ENCODE measurements around the gene MYO1F.
"Not testable (repeated sequence)": the region's sequence is repeated elsewhere in the genome, so short reads cannot be mapped to it uniquely, and the experiment has no call there.

MYO1F gene

DNA sequence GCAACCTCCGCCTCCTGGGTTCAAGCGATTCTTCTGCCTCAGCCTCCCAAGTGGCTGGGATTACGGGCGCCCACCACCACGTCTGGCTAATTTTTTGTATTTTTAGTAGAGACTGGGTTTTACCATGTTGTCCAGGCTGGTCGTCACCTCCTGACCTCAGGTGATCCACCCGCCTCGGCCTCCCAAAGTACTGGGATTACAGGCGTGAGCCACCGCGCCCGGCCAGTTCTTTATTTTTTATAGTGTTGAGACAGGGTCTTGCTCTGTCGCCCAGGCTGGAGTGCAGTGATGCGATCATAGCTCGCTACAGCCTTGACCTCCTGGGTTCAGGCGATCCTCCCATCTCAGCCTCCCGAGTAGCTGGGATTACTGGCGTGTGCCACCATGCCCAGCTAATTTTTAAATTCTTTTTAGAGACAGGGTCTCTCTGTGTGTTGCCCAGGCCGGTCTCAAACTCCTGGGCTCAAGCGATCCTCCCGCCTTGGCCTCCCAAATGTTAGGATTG is 62.7 kb downstream of the MYO1F start:
- DNase-seq, result not testable (repeated sequence)

DNA sequence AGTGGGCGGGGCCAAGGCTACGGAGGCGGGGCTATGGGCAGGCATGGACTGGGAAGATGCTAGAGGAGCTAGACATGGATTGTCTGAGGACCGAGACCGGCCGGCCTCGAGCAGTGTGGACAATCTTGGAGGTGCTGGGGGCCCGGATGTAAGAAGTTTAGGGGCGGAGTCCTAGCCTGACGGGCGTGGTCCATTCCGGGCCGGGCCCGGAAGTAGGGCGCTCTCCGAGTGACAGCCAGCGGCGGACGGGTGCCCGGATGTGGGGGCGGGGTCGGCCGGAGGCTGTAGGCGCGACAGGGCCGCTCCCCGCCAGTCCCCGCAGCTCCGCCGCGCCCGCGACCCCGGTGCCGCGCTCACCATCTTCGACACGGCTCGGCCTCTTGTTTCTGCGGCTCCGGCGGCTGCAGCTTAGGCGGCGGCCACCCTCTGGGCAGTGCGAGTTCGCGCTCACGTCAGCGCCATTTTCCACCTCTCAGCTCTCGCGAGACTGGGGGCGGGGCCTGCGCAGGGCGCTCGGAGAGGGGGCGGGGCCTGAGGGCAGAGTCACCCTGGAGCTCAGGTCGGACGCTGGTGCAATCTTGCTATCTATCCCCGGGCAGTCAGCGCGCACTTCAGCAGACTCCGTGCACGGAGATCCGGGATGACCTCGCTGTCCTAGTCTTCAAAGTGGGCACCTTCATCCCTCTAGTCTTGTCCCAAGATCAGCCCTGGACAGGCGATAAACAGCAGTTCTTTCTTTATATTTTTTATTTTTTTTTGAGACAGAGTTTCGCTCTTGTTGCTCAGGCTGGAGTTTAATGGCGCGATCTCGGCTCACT is 63.3 kb downstream of the MYO1F start, which contains the start of gene ZNF414:
Gene ZNF414, minus strand, starts transcription at position 481 of the 818 bp plus-strand sequence. Its CDS starts 121 bp downstream, at position 360.
- peak; percentile 98 for DNase-seq

DNA sequence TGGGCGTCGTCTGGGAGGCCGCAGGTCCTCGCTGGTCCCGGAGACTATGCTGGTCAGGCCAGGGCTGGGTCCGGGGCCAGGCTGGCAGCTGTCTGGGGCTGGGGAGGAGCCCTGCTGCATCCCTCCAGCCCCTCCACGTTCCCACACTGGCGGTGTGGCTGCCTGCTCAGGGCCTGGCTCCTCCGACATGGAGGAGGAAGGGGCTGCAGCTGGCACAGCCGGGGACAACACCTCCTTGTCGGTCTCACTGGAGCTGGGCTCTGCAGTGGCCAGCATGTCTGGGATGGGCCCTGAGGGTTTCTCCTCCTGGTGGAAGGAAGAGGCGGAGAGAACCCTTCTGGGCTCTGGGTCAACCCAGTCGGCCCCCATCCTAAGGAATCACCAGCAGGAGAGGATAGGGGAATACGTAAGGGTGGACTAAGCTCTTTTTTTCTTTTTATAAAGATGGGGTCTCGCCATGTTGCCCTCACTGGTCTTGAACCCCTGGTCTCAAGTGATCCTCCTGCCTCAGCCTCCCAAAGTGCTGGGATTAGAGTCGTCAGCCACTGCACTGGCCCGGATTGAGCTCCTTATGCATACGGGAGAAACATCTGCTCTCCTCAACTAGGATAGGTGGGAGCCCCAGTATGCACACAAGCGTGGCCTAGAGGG is 64.1 kb downstream of the MYO1F start:
- DNase-seq, result no peak

DNA sequence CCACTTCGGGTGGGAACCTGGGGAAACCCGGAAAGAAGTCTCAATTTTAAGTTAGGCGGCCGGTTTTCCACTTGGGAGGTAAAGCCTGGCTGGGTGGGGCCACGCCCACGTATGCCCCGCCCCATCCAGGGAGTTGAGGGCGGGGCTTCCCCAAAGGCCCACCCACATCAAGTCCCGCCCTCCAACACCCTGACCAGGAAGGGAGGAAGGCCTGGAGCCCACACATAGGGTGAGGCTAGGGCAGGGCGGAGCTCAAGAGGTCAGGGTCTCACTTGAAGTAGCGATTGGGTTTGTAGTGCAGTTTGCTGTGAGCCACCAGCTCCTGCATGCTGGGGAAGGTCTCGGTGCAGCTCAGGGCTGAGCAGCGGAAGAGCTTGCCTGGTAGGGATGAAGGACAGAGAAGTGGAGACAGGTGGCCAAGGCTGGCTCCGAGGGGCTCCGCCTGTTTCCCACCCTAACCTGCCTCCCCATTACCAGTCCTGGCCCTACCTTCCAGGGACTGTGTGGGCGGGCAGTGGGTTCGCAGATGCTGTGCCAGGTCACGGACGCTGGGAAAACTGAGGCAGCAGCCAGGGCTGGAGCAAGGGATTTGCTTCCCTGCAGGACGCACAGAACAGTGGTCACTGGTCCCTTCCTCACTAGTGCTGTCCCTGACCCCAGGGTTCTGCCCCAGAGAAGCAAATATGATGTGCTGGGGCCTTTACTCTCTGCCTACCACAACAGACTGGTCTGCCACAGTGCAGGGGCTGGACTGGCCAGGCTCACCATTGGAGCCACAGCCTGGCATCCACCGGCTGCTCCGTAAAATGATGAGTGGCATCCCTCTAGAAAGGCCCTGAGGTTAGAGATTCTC is 64.9 kb downstream of the MYO1F start:
- peak; percentile 15 for DNase-seq

DNA sequence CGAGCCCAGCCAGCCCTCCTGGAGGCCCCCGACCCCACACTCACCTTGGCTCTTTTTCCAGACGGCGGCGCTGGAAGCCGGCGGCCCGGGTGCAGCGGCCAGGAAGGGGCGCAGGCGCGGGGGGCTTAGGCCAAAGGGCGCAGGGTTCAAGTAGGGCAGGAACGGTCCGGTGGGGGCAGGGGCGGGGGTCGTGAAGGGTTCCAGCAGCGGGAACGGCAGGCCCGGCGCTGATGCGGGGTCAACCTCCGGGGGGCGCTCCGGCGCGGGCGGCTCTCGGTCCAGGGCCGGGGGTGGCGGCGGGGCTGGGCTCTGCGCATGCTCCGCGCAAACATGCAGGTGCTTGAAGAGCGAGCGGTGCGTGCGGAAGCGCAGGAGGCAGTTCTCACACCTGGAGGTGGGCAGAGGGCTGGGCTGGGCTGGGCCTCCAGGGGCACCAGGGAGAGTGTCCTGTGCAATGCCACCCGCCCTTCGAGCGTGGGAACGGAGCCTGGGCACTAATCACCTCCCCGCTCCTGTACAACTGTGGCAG is 65.6 kb downstream of the MYO1F start:
- DNase-seq, result no peak

DNA sequence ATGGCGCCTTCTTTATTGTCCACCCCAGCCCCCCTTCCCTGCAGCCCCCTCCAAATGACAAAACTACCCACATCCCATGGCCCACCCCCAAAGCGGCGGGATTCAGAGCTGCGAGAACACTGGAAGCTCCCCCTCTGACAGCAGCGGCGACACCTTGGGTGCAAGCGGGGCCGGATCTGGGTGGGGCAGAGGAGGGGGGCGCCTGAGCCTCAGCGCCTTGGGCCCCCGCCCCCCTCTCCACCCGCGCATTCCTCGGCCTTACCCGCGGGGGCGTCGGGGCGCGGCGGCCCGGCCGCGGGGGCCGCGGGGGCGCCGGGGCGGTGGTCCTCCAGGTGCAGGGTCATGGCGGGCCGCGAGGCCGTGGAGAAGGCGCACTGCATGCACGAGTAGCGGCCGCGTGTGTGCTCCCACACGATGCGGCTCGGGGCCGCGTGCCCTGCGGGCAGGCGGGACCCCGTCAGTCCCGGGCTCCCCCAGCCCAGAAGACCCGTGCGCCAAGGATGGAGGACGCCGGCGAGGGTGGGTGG is 66.6 kb downstream of the MYO1F start:
- no peak for DNase-seq

DNA sequence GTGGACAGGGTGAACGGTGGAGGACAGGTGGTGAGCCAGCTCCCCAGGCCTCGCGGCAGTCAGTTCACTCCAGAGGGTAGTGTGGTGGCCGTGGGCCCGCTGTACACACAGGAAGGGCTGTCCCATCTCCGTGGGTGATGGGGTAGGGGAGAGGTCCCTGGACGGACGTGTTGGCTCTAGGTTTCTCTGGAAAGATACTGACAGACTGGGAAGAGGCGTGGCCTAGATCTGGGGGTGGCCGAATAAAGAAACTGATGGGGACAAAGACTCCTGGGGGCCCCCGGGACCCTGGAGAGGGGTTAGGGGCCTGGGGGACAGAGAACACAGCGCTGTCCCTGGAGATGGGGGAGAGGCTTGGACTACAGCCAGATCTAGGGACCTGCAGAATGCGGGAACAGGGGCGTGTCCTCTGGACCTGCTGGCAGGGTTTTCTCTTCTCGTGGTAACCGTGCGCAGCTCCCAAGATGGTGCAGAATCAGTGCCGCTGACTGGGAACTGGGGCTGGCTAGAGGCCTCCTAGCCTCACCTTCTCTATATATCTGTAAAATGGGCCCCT is 70.8 kb downstream of the MYO1F start:
- DNase-seq, result no peak

DNA sequence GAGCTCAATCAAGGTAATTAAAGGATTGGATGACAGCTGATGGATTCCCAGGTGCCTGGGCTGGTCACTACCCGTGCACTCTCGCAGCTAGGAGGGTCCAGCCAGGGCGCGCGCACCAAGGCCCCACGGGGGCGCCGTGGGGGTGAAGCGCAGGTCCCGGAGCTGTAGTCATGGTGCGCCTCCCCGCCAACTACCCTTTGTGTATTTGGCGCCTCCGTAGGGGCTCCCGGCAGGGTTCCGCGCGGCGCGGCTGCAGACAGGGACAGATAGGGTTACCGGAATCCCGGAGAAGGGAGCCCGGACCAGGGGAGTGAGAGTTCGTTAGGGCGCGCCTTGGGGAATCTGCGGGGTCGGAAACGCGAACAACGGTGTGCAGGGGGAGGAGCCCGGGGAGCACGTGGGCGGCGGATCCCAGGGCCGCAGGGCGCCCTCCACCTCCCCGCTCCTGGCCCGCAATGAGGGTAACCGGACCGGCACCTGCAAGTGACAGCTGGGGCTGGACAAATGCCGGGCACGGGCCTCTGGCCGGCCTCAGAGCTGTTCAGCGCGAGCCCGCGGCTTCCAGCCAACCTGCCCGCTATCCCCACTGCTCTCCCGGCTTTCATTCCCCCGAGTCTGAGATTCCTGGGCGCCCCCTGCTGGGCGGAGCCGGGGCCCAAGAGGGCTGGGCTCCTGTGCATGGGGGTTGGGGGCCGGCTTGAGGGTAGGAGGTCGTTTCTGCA is 71.4 kb downstream of the MYO1F start:
- peak; percentile 59 for DNase-seq

DNA sequence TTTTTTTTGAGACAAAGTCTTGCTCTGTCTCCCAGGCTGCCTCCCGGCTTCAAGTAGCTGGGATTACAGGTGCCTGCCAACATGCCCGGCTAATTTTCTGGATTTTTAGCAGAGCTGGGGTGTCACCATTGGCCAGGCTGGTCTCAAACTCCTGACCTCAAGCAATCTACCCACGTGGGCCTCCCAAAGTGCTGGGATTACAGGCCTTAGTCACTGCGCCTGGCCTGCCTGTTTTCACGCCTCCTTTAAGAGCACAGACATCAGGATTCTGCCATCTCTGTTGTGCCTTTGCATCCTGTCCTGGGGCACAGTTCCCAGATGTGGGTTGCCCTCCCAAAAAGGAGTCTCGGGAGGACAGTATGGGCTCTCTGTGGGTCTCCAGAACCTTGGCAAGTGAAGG is 72.3 kb downstream of the MYO1F start:
- DNase-seq, result no peak

DNA sequence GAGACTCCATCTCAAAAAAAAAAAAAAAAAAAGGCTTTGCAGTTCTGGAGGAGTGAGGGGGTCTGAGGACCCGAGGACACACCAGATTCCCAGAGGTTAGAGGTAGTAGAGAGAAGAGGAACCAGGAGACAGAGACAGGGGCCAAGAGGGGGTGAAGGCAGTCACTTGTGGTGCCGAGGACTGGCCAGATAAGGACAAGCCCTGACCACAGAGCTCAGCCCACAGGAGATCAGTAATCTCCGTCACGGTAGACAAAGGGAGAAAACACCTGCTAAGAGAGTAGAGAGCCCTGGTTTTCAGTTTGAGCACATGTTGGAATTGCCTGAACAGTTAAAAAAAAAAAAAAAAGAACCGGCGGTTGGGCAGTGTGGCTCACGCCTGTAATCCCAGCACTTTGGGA is 73.1 kb downstream of the MYO1F start:
- no peak for DNase-seq

DNA sequence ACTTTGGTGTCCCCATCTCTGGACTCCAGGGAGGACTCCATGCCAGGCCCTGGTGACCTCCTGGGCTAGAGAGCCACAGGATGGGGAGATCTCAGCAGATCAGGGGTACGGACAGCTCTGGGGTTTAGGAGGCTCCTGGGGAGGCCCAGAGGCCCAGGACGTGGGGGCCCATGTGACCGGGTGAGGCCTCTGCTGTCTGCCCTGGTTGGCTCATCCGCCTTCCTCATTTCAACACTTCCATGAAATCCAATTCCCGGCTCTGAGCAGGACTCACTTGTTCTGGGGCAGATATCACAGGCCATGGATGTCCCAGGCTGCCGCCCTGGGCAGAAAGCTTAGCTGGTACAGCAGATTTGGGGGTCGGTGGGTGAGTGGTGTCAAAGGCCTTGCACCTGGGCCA is 73.7 kb downstream of the MYO1F start:
- DNase-seq, result no peak

DNA sequence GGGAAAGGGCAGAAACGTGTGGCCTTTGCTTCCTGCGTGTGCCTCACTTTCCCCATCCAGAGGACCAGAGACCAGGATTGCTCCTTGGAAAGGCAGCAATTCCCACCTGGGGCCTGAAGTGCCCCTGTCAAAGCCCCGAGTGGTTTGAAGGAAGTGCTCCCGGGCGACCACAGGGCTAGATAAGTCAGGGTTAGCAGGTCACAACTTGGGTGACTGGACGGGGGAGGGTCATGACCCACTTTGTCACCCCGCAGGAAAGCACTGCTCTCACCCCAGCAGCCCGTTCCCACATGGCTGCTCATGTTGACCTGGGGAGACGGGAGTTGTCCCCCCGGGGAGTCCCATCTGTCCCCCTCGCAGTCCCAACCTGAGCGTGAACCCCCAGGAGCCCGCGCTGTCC is 75.3 kb downstream of the MYO1F start:
- no peak for DNase-seq

DNA sequence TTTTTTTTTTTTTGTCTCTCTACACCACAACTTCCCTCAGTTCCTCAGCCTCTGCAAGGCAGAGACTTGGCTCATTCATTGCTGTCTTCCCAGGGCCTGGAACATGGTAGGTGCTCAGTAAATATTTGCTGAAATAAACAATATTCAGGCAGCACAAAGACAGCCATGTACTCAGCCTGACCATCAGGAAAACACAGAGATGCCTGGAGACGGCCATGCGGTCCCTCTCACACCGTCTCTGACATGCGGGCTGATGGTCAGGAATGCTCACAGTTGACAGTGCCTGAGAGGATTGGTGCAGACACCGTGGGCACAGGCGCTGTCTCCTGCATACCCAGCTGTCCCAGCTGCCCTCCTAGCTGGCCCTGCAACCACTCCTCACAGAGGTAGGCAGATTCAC is 75.7 kb downstream of the MYO1F start:
- DNase-seq, result no peak

DNA sequence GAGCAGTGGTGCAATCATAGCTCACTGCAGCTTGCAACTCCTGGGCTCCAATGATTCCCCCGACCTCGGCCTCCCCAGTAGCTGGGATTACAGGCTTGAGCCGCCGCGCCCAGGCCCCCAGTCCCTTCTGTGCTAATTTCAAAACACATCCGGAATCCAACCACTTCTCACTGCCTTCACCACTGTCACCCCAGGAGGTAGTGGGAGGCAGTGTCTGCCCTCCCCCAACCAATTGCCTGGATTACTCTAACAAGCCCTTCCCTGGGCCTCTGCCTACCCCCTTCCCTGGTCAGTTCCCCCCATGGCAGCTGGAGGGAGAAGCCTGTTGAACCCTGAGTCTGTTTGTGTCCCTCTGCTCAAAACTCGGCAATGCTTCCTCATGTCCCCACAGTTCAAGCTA is 77.1 kb downstream of the MYO1F start:
- DNase-seq, result no peak

DNA sequence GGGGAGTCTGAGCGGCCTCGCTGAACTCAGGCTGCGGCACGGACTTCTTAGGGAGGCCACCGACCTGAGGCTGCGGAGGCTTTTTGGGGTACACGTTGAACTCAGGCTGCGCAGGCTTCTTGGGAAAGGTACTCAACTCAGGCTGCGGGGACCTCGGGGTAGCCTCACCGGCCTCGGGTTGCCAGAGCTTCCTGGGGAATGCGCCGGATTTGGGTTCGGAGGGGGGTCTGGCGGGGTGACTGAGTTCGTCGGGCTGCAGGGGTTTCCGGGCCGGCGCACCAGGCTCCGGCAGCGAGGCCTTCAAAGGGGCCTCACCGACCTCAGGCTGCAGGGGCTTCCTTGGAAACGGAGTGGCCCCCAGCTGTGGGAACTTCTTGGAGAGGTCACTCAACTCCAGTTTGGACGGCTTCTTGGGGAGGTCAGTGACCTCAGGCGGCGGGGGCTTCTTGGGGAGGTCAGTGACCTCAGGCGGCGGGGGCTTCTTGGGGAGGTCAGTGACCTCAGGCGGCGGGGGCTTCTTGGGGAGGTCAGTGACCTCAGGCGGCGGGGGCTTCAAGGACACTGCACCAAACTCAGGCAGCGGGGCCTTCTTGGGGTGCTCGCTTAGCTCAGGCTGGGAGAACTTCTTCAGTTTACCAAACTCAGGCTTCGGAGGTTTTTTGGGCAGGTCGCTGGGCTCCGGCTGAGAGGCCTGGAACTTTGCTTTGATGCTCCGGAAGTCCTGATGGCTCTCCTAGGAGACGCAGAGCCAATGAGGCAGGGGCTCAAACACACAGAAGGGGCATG is 78.0 kb downstream of the MYO1F start:
- no peak for DNase-seq

DNA sequence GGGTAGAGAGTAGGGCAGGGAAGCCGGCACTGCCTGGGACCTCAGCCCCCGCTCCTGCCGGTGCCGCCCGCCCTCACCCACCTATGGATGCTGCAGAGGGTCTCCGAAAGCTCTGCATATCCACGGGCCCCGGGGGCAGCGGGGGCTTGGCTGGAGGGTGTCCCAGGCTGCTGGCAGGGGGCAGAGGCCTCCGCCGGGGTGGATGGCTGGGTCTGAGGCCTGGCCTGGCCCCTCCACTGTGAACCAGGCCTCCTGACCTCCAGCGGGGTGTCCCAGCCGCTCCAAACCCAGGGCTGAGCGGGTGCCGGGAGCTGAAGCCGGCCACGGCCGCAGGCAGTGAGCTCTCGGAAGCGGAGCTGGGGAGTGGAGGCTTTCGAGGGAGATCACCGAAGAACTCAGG is 78.9 kb downstream of the MYO1F start:
- DNase-seq, result no peak

DNA sequence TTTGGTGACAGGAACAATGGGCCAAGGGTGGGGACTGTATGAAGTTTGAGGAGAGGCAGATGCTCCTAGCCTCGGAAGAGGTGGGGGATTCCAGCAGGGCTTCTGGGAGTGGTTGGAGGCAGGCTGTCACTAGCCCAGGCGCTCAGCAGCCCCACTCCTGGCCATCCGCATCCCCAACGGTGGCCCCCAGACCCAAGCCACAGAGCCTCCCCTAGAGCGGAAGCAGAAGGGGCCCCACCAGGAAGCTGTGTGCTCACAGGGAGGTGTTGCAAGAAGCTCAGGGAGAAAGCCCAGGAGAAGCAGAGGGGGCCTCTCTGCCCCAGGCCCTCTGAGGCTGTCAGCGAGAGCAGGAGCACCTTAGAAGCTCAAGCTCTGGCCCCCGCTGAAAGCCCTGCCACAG is 83.1 kb downstream of the MYO1F start:
- DNase-seq, result no peak

DNA sequence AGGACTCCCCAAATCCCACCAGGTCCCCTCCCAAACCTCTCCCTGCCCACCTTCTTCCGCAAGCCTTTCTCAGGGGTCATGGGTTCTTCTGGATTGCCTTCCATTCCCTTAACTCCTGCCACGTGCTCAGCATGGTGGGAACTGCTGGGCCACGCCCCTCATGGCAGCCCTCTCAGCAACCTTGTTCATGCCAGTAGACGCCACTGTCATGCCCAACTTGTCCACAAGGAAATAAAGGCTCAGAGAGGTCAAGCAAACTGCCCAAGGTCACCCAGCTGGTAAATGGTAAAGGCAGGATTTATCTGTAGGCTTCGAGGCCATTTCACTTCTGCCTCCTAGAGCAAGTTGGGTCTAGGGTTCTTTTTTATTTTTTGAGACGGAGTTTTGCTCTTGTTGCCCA is 85.7 kb downstream of the MYO1F start:
- DNase-seq, result no peak

DNA sequence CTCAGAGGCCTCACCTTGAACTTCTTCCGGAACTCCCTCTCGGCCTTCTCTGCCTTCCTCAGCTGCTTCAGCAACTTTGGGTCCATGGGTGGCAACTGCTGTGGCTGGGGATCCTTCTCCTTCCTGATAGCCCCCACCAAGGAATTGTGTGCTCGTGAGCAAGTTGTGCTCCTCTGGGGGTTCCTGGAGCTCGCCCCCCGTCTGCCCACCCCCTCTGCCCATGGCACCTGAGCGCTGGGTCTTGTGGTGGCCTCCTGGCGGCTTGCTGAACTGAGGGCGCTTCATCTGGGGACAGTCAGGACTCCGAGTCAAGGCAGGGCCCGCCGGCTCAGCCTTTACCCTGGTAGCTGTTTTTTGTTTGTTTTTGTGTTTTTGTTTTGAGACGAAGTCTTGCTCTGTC is 86.4 kb downstream of the MYO1F start:
- DNase-seq, result no peak

DNA sequence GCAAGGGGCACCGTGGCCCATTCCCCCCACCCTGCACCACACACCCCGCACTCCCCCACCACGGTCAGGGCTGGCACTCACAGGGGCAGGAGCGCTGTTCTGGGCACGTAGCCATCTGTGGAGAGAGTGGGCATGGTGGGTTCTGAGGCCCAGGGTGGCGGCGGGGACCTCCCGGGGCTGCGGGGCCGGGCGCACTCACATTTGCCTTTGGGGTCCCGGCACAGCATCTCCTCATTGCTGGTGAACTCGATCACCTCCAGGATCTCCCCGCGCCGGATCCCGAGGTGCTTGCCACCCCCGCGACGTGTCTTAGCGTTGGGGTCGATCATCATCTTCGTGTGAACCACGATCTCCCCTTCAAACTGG is 86.9 kb downstream of the MYO1F start:
- no peak for DNase-seq
